HepG2 (cell line): Measurements from ENCODE around the gene C16orf95. TPM values are rescaled to one million over a fixed set of nuclear protein-coding genes. Genes with fewer than 3 reads are reported as not detected.

Source experiments
- ARID5B ChIP-seq: IDR thresholded peaks from 2 replicates; pipeline ENCODE4 v1.4.0; 2020; ENCODE audit warnings: mild to moderate bottlenecking, missing genetic modification reagents
- IKZF4 ChIP-seq: sonication (generic); formaldehyde crosslinking; IDR thresholded peaks from 2 replicates; pipeline ENCODE4 v1.5.1; 2020; ENCODE audit warnings: borderline replicate concordance, mild to moderate bottlenecking, low read depth, missing genetic modification reagents; ENCODE audit errors: not compliant biosample characterization
- PPARG ChIP-seq: conservative IDR thresholded peaks from 2 replicates; pipeline ENCODE4 v1.6.1; 2016; ENCODE audit warnings: missing biosample characterization, missing genetic modification reagents
- SMARCC2 ChIP-seq: fragments of 450-650 bp; IDR thresholded peaks from 2 replicates; pipeline ENCODE4 v1.6.1; 2017; ENCODE audit warnings: antibody characterized with exemption, mild to moderate bottlenecking
- ZHX1 ChIP-seq: sonication (generic); formaldehyde crosslinking; IDR thresholded peaks from 2 replicates; pipeline ENCODE4 v1.8.1; 2022; ENCODE audit warnings: low read depth, mild to moderate bottlenecking, missing genetic modification reagents
- polyA plus RNA-seq, 8 experiments: library from polyadenylated mRNA; depleted of rRNA in 3 of 8; stranded (reverse) in 7 of 8; unstranded in 1 of 8; fragments of >200 nt; fragmentation: Illumina TruSeq in 4 of 8; extraction: Trizol in 4 of 8; gene quantifications; 2 replicates each; pipeline versions ENCODE4 v1.2.1 to v1.2.3, GENCODE V29; 2011 to 2016; ENCODE audit warnings: low read depth in 4 of 8, missing spikeins in 1 of 8, mixed read lengths in 1 of 8; ENCODE audit not compliant: insufficient read depth in 1 of 8
- total RNA-seq, 5 experiments: library from RNA; depleted of rRNA; stranded (reverse); fragments of >200 nt; fragmentation: Illumina TruSeq; extraction: Trizol; gene quantifications; 2 replicates each; pipeline ENCODE4 v1.2.3, GENCODE V29; 2016; ENCODE audit warnings: low read depth in 1 of 5
- TF ChIP-seq, protein P1 (sequence below): sonication (generic); formaldehyde crosslinking; IDR thresholded peaks from one replicate; pipeline ENCODE4 v1.5.1; 2020; ENCODE audit warnings: mild to moderate bottlenecking, missing genetic modification reagents; ENCODE audit errors: not compliant biosample characterization
- TF ChIP-seq, protein P2 (sequence below): sonication (generic); formaldehyde crosslinking; IDR thresholded peaks from 2 replicates; pipeline ENCODE4 v1.5.0; 2020; ENCODE audit warnings: mild to moderate bottlenecking, missing genetic modification reagents, borderline replicate concordance

C16orf95 gene
- total and polyA plus RNA-seq, 2 of the 13 experiments (the other 11 are each of a cell fraction or from before 2014, with no cell fraction given) = 2.8 to 8.6 TPM

GRCh38 chr16:87295661-87296531, 21.3 kb downstream of the C16orf95 start (continued):
- TF ChIP-seq, protein P1, sequence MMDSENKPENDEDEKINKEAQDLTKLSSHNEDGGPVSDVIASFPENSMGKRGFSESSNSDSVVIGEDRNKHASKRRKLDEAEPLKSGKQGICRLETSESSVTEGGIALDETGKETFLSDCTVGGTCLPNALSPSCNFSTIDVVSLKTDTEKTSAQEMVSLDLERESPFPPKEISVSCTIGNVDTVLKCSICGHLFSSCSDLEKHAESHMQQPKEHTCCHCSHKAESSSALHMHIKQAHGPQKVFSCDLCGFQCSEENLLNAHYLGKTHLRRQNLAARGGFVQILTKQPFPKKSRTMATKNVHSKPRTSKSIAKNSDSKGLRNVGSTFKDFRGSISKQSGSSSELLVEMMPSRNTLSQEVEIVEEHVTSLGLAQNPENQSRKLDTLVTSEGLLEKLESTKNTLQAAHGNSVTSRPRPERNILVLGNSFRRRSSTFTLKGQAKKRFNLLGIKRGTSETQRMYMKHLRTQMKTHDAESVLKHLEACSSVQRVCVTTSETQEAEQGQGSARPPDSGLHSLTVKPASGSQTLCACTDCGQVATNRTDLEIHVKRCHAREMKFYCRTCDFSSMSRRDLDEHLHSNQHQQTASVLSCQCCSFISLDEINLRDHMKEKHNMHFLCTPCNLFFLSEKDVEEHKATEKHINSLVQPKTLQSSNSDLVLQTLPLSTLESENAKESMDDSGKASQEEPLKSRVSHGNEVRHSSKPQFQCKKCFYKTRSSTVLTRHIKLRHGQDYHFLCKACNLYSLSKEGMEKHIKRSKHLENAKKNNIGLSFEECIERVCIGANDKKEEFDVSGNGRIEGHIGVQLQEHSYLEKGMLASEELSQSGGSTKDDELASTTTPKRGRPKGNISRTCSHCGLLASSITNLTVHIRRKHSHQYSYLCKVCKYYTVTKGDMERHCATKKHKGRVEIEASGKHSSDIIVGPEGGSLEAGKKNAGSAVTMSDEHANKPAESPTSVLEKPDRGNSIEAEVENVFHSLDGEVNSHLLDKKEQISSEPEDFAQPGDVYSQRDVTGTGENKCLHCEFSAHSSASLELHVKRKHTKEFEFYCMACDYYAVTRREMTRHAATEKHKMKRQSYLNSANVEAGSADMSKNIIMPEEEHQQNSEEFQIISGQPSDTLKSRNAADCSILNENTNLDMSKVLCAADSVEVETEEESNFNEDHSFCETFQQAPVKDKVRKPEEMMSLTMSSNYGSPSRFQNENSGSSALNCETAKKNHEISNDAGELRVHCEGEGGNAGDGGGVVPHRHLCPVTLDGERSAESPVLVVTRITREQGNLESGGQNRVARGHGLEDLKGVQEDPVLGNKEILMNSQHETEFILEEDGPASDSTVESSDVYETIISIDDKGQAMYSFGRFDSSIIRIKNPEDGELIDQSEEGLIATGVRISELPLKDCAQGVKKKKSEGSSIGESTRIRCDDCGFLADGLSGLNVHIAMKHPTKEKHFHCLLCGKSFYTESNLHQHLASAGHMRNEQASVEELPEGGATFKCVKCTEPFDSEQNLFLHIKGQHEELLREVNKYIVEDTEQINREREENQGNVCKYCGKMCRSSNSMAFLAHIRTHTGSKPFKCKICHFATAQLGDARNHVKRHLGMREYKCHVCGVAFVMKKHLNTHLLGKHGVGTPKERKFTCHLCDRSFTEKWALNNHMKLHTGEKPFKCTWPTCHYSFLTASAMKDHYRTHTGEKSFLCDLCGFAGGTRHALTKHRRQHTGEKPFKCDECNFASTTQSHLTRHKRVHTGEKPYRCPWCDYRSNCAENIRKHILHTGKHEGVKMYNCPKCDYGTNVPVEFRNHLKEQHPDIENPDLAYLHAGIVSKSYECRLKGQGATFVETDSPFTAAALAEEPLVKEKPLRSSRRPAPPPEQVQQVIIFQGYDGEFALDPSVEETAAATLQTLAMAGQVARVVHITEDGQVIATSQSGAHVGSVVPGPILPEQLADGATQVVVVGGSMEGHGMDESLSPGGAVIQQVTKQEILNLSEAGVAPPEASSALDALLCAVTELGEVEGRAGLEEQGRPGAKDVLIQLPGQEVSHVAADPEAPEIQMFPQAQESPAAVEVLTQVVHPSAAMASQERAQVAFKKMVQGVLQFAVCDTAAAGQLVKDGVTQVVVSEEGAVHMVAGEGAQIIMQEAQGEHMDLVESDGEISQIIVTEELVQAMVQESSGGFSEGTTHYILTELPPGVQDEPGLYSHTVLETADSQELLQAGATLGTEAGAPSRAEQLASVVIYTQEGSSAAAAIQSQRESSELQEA = no peak
- TF ChIP-seq ARID5B (CRISPR knock-in tag) = no peak
- TF ChIP-seq, protein P2, sequence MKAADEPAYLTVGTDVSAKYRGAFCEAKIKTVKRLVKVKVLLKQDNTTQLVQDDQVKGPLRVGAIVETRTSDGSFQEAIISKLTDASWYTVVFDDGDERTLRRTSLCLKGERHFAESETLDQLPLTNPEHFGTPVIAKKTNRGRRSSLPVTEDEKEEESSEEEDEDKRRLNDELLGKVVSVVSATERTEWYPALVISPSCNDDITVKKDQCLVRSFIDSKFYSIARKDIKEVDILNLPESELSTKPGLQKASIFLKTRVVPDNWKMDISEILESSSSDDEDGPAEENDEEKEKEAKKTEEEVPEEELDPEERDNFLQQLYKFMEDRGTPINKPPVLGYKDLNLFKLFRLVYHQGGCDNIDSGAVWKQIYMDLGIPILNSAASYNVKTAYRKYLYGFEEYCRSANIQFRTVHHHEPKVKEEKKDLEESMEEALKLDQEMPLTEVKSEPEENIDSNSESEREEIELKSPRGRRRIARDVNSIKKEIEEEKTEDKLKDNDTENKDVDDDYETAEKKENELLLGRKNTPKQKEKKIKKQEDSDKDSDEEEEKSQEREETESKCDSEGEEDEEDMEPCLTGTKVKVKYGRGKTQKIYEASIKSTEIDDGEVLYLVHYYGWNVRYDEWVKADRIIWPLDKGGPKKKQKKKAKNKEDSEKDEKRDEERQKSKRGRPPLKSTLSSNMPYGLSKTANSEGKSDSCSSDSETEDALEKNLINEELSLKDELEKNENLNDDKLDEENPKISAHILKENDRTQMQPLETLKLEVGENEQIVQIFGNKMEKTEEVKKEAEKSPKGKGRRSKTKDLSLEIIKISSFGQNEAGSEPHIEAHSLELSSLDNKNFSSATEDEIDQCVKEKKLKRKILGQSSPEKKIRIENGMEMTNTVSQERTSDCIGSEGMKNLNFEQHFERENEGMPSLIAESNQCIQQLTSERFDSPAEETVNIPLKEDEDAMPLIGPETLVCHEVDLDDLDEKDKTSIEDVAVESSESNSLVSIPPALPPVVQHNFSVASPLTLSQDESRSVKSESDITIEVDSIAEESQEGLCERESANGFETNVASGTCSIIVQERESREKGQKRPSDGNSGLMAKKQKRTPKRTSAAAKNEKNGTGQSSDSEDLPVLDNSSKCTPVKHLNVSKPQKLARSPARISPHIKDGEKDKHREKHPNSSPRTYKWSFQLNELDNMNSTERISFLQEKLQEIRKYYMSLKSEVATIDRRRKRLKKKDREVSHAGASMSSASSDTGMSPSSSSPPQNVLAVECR = peak; percentile 33; the same call in 1 of the 2 replicates
- TF ChIP-seq ZHX1 (CRISPR knock-in tag) = no peak
- no peak for TF ChIP-seq IKZF4 (CRISPR knock-in tag)
- TF ChIP-seq PPARG = peak; percentile 82
- no peak for TF ChIP-seq SMARCC2
